Upper lobe of right lung (tissue), 1 donor: ENCODE results near the gene BCAS3. TPM values are rescaled to one million over a fixed set of nuclear protein-coding genes. Genes with fewer than 3 reads are reported as not detected.

Source experiments
- ATAC-seq: fragments of 200-7000 bp; cut with Tn5 transposase; one replicate; pipeline ENCODE4 v1.9.1; 2020; ENCODE audit warnings: mild to moderate bottlenecking, moderate library complexity
- DNase-seq: peaks from one replicate; pipeline ENCODE4 v3.0.0-alpha.2; 2020
- H3K27ac ChIP-seq: fragments of 200-600 bp; one replicate; pipeline ENCODE4 v1.8.0; 2022
- H3K27me3 ChIP-seq: fragments of 200-600 bp; one replicate; pipeline ENCODE4 v1.8.0; 2022; ENCODE audit warnings: mild to moderate bottlenecking
- H3K36me3 ChIP-seq: fragments of 200-600 bp; one replicate; pipeline ENCODE4 v1.8.0; 2022
- H3K4me1 ChIP-seq: fragments of 200-600 bp; one replicate; pipeline ENCODE4 v1.8.0; 2022
- H3K4me3 ChIP-seq: fragments of 200-600 bp; one replicate; pipeline ENCODE4 v1.8.0; 2022; ENCODE audit warnings: mild to moderate bottlenecking
- H3K9me3 ChIP-seq: fragments of 200-600 bp; one replicate; pipeline ENCODE4 v1.8.0; 2022
- CTCF ChIP-seq: fragments of 200-600 bp; IDR thresholded peaks from one replicate; pipeline ENCODE4 v1.8.0; 2022; ENCODE audit warnings: antibody characterized with exemption
- intact Hi-C: fragments of 100-400 bp; cut with DNase I; formaldehyde crosslinking; loops from one replicate; pipeline ENCODE4 v1.11.0; 2022
- total RNA-seq: library from RNA; stranded (reverse); fragmentation: NEBNext Ultra II Directional; extraction: Animal tissue kit (Norgen Biotek cat#: 25700); gene quantifications from one replicate; pipeline ENCODE4 v1.2.1, GENCODE V29; 2021
- donor health status: DM: no; HTN: yes; CAD: no; lungs with severe emphysema.

The BCAS3 gene
- total RNA-seq, 1 donor from 2014 or later, result 23.5 TPM

- H3K9me3 ChIP-seq, result no peaks in the 10 kb centered on the region
- TF ChIP-seq CTCF, result no peak
- no peak overlapping the region for H3K27ac ChIP-seq
- no peaks in the 10 kb centered on the region for H3K27me3 ChIP-seq
- ATAC-seq, result no peak
- no peak overlapping the region for H3K4me3 ChIP-seq
- H3K36me3 ChIP-seq, result no peaks in the 10 kb centered on the region
- H3K4me1 ChIP-seq, result no peaks in the 10 kb centered on the region
- intact Hi-C loops, result no loop called here
- DNase-seq, result no peak
Observed at GRCh38 chr17:60773552-60773951, 95.9 kb downstream of the BCAS3 start.

- Histone ChIP-seq H3K27me3 (no peaks in the 10 kb centered on the region), H3K9me3 (no peaks in the 10 kb centered on the region), H3K4me3 (no peak overlapping the region), H3K36me3 (no peaks in the 10 kb centered on the region), H3K4me1 (no peaks in the 10 kb centered on the region), H3K27ac (no peak overlapping the region)
- intact Hi-C loops, result no loop called here
- TF ChIP-seq CTCF, result no peak
- DNase-seq (no peak), ATAC-seq (no peak)
Observed at GRCh38 chr17:60781880-60782412, 104.3 kb downstream of the BCAS3 start.

GRCh38 chr17:60782742-60783141 is 105.1 kb downstream of the BCAS3 start:
- ATAC-seq, result no peak
- intact Hi-C loops, result no loop called here
- H3K9me3 ChIP-seq, result no peaks in the 10 kb centered on the region
- no peaks in the 10 kb centered on the region for H3K4me1 ChIP-seq
- no peak overlapping the region for H3K4me3 ChIP-seq
- no peaks in the 10 kb centered on the region for H3K27me3 ChIP-seq
- no peaks in the 10 kb centered on the region for H3K36me3 ChIP-seq
- no peak for DNase-seq
- no peak overlapping the region for H3K27ac ChIP-seq
- TF ChIP-seq CTCF, result no peak

- Histone ChIP-seq H3K4me1 (no peaks in the 10 kb centered on the region), H3K27ac (no peak overlapping the region), H3K36me3 (no peaks in the 10 kb centered on the region), H3K27me3 (no peaks in the 10 kb centered on the region), H3K9me3 (no peaks in the 10 kb centered on the region), H3K4me3 (no peak overlapping the region)
- ATAC-seq, result no peak
- no peak for DNase-seq
- intact Hi-C loops, result no loop called here
- no peak for TF ChIP-seq CTCF
Observed at GRCh38 chr17:60790205-60790604, 112.6 kb downstream of the BCAS3 start.

- H3K27ac ChIP-seq, result no peak overlapping the region
- no peaks in the 10 kb centered on the region for H3K36me3 ChIP-seq
- no peaks in the 10 kb centered on the region for H3K4me1 ChIP-seq
- DNase-seq, result no peak
- no peaks in the 10 kb centered on the region for H3K27me3 ChIP-seq
- intact Hi-C loops, result no loop called here
- ATAC-seq, result no peak
- TF ChIP-seq CTCF, result no peak
- no peak overlapping the region for H3K4me3 ChIP-seq
- H3K9me3 ChIP-seq, result no peaks in the 10 kb centered on the region
Observed at GRCh38 chr17:60792250-60792898, 114.7 kb downstream of the BCAS3 start.

- DNase-seq, result no peak
- no peak for ATAC-seq
- Histone ChIP-seq H3K9me3 (no peaks in the 10 kb centered on the region), H3K27ac (no peak overlapping the region), H3K4me3 (no peak overlapping the region), H3K27me3 (no peaks in the 10 kb centered on the region), H3K4me1 (no peaks in the 10 kb centered on the region), H3K36me3 (no peaks in the 10 kb centered on the region)
- intact Hi-C loops, result no loop called here
- no peak for TF ChIP-seq CTCF
Observed at GRCh38 chr17:60798576-60798975, 120.9 kb downstream of the BCAS3 start.
